ENCODE results near the gene NDUFAF8.

The NDUFAF8 gene

DNA sequence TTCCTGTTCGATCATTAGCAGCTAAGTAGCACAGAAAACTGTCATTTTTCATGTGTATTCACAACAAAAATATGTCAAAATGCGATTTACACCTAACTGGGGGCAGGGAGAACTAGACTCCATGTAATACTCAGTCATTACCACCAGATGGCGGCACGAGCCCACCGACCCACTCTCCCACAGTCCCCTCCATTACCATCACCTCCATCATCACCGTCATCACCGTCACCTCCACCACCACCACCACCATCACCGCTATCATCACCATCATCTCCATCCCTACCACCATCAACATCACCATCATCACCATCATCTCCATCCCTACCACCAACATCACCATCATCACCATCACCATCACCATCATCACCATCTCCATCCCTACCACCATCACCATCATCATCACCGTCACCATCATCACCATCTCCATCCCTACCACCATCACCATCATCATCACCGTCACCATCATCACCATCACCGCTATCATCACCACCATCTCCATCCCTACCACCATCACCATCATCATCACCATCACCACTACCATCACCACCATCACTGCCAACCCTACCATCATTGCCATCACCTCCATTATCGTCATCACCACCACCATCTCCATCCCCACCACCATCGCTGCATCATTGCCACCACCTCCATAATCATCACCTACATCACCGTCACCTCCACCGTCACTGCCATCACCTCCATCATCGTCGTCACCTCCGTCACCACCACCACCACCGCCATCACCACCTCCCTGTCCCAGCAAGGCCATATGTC lies 14.4 kb downstream of the NDUFAF8 start:
- no peak for DNase-seq

DNA sequence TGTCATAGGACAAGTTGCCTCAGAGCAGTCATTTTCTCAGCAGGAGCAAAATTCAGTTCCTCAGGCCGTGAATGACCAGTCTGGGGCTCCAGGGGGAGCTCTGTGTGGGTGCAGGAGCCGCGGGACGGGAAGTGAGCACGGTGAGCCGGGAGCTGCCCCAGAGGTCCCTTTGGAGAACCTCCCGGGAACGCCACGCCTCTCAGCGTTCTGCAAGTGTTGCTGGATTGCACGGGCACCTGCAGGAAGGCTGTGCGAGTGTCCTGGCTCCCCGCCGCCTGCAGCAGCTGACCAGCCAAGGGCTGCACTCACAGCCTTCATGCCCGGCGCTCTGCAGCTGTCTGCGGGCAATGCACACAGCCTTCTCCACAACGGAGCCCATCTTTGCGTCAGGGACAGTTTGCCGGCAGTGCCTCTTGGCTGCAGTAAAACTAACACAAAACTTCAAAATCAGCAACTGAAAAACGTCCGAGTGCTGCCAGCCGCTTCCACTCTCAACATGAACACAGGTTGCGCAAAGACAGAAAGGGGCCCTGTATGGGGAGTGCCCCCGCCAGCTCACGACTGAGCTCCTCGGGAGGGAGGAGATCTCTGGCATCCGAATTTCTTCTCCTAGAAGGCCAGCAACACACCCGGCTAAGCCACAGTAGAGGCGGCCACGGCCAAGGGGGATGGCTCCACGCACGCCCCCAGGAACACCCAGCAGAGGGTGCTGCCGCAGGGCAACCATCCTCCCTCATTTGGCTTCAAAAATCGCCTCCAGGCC lies 16.0 kb downstream of the NDUFAF8 start:
- peak; percentile 19 for DNase-seq

DNA sequence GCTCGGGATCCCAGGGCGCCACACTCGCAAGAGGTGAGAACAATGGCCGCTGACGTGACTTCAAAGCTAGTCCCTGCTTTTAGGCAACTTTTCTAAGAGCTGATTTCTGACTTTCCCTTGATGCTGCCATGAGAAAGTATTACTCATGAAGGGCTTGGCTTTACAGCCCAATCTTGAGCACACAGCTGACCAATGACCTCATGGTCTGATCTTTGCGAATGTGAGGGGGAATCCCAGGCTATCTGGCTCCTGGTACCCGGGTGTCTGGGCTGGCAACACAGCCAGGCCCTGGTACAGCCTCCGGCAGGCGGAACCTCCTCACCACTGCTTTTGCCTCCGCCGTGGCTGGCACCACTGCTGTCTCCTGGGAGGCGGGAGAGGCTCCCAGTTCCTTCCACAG lies 17.5 kb downstream of the NDUFAF8 start:
- DNase-seq: no peak

DNA sequence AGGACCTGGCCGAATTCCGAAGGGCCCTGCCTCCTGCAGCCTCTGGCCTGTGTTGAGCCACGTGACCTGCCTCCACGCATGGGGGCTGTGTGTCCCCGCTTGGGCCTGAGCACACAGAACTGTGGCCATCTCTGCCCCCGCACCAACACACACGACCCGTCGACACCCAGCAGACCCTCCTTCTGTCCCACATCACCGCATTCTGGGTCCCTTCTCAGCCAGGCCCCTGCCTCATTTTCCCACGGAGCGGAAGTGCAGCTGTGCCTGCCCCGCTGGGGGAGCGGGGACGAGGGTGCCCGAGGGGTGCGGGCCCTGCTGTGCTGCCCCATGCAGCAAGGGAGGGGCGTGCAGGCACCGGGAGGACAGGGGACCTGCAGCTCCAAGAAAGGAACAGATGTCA lies 18.4 kb downstream of the NDUFAF8 start:
- no peak for DNase-seq

DNA sequence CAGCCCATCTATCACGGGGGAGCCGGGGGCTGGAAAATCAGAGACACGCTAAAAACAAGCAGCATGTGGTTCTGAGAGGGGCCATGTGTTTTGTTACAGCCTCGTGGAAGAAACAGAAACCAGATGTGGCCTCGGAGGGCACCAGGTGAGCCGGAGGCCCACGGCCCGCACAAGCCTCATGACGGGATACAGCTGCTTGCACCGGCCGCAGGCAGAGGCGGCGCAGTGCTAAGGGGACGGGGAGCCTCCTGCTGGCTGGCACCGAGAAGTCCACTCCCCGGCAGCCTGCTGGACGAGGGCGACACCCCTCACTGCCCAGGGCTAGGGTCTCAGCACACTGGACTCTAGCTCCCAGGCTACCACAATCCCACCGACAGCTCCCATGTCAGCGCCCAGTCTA lies 19.2 kb downstream of the NDUFAF8 start:
- no peak for DNase-seq

DNA sequence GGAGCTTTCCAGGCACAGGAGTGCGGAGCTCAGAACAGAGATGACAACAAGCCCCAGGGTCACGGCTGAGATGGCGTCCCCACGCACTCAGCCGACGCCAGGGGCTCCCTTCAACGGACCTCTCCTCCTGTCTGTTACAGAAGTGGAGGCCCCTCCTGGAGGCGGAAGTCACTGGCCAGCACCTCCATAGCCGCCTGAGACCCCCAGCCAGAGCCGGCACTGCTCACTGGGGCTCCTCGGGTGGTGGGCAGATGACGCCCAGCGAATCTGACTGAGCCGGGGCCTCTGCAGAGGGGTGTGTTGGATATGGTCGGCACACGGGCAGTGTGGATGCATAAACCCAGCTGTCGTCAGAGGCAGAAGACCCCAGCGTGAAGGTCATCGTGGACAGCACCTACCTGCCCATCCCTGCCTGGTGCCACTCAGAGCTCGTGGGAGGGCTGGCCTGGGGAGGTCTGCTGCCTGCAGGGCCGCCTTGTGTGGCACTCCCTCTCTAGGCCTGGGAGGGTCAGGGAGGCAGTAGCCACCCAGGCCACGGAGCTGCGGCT lies 20.0 kb downstream of the NDUFAF8 start:
- DNase-seq: no peak

DNA sequence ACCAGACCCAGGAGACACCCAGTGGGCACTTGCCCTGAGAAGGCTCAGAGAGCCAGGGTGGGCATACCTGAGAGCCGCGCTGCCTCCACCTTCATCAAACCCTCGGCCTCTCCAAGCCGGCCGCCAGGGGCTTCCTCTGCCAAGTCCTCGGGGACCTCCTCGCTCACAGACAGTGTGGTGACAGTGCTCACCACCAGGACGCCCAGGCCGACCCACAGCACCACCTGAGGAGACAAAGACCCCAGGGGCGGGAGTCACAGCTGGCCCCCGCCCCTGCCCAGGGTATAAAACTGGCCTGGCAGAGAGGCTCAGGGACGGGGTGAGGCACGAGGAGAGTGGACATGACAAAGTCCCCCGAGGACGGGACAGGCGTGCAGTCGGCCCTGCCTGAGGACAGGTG lies 21.1 kb downstream of the NDUFAF8 start:
- no peak for DNase-seq

DNA sequence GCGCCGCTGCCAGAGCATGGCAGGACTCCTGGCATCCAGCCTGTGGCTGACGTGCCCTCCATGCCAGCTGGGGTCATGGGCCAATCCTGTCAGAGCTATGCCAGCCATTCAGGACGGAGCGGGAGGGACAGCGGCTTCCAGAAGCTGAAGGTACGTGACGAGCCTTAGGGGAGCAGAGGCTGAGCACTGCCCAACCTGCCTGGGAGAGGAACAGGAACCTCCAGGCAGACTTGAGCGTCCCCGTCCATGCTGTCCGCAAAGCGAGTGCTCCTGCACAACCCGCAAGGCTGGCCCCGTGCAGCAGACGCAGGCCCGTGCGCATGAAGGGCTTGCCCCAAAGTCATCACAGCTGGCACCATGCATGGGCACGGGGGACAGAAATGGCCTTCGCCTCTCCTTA lies 21.5 kb downstream of the NDUFAF8 start:
- DNase-seq: no peak

DNA sequence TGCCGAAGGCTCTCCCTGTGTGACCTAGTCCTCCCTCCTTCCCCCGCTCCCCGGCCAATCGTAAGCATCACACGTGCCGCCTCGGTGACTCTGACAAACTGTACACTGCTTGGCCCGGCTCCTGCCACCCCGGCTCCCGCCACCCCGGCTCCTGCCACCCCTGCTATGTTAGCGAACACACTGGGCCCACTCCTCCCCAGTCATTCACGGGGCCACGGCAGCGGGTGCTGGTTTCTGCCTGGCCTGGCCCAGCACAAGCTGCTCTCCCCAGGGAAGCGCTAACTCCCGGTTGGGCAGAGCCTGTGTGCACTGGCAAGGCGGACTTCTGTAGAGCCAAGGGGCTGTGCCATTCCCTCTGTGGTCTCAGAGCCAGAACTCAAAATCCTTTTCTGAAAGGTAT lies 22.0 kb downstream of the NDUFAF8 start:
- DNase-seq: no peak

DNA sequence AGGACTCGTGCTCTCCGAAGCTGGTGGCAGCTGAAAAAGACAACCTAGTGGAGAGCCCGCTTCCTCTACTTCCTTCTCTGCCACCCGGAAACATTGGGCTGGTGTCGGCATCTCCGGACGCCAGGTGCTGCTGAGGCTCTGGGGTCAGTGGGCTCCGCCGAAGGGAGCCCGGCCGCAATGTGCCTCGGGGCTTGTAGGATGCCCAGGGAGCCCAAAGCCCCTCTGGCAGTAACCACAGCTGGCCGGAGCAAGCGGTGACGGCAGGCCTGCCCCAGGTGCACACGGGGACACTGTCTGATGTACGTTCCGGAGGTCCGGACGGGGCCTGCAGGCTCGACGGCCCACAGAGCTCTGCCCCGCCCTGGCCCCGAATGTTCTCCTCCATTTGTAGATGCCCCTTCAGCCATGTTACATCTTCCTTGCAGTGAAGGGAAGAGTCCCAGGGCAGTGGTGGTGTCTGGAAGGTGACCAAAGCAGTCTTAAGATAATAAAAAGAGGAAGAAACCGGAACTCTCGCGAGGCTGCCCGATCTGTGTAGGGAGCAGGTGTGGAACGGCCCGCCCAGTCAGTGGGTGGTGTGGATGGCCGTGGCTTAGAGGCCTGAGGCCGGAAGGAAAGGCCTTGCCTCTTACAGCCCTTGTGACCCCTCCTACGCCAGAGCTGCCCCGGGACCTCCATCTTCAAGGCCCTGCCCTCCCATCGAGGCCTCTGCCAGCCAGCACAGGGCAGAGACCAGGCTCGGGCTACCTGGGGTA lies 22.6 kb downstream of the NDUFAF8 start:
- DNase-seq: no peak

DNA sequence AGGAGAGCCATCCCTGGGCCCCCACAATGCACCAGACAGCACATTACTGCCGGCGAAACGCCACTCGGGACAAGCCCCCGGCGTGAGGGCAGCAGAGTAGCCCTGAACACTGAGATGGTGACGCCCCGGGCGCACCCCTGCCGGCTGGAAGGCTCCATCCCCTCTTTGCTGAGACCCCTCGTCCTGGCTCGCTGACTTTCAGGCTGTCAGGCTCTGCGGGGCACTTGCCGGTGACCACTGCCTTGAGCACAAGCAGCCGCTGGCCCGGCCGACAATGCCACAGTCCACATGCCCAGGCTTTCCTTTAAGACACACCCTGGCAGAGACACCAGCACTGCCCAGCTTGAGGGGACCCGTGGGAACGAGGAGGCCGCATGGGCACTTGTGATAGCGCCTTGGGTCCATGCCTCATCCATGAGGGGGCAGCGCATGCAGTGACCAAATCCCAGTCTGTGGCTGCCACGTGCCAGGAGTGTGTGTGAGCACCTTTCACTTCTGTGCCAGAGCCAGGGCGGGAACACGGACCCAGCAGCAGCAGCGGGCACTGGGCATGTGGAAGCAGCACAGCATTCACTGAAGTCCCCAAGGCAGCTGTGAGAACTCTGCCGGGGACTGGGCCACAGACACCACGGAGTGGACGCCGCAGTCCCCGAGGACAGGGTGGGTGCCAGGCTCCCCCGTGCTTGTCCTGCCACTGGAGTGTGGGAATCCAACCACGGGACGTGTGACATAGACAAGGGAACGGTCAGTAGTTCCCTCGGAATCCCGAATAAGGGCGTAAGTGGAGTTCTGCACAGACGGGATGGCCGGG lies 24.5 kb downstream of the NDUFAF8 start:
- DNase-seq: no peak

DNA sequence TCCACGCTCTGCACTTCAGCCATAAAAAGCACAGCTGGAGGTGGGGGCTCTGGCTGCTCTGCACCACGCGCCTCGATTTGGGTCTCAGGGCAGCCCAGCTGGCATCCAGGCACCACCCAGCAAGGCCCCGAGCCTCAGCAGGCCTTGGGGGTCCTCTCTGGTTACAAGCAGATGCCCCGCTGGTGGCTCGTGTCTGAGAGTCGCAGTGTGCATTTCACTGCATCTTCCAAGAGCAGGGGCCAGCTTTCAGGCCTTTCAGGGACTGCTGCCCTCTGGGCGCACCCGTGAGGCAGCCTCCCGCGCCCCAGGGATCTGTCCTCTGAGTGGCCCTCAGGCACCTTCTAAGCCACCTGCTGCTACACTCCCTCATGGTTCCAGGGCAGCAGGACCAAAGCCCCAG lies 25.5 kb downstream of the NDUFAF8 start:
- DNase-seq: no peak

DNA sequence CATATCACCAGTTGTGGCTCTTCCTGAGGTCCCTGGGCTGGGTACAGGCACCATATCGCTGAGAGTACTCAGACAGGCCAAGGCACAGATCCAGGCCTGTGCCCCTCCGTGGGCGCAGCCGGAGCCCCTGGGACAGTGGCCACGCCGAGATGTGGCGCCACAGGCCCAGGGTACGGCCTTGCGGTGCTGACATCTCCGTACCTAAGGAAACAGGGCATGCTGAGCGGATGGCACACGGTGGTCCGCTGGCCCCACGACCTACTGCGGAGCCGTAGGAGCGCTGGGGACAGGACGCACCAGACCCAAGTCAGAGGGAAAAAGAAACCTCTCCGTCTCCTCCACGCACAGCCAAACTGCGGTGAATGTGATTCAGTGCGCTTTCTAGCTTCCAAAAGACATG lies 26.5 kb downstream of the NDUFAF8 start:
- no peak for DNase-seq

DNA sequence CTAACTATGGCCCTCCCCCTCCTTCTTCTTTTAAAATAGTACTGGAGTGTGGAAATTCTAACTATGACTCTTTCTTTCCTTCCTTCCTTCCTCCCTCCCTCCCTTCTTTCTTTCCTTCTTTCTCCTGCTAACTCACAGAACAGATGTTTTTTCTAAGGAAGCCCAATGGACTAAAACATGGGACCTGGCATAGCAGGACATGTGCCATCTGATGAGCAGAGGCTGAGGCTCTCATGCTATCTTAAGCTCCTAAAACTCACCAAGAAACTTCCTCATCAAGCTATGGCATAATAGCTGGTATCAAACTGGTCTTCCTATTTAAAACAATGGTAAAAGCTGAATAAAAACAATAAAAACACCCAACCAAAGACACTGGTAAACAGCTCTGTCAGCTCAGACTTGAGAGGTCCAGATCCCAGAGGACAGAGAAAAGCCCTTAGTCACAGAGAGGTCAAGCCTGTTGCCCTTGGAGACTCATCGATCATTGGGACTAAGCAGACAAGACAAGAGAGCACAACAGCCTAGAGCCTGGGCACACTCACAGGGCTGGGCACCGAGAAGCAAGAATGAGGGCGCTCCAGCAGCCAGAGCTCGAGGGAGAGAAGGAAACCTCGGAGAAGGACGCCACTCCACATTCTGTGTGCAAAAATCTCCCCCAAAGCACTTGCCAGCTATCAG lies 28.4 kb downstream of the NDUFAF8 start:
- no peak for DNase-seq

DNA sequence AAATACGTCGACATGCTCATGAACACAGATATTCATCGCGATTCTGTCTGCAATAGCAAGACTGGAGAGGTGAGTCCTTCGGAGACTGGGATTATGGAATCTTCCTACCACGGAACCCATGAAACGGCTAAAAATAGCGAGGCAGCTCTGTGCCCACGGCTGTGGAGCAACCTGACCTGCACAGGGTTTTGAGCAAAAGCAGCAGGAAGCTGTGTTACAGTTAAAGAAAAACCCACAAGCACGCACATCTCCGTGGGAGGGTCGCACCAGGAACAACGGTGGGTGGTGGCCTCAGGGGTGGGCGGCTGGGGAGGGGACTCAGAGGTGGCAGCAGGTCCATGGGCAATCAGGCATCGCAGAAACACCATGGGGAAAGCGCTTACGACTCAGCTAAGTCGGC lies 31.2 kb downstream of the NDUFAF8 start:
- no peak for DNase-seq

DNA sequence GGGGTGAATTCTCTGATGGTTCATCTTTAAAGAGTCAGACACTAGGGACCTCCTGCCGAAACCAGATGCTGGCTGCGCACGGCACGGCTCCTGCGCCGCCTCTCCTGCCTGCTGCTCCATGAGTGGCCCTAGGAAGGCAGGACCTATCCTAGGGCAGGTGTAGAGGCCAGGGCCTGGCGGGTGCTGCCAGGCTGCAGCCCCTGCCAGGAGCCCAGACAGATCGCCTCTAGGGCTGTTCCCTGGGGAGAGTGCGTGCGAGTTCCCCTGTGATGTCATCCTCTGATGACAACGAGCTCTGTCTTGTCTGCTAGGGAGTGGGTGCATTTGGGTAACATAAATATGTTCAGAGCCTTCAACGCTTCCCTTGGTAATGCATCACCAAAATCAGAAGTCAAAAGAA lies 32.1 kb downstream of the NDUFAF8 start:
- no peak for DNase-seq

DNA sequence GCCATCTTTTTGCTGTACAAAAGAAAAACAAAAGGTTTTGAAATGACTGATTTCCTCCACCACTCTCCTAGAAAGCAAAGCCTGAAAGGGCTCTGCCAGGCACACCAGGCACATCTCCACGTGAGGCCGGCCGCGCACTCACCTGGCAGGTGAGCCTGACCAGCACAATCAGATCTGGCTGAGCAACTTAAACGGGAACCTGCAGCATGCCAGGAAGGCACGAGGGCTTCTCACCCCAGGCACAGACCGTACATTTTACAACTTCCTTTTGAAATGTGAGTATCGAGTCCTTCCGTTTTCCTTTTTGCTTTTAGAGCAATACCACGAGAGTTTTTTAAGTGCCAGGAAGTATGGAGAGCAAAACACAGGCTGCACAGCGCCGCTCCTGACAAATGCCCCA lies 33.5 kb downstream of the NDUFAF8 start:
- no peak for DNase-seq

DNA sequence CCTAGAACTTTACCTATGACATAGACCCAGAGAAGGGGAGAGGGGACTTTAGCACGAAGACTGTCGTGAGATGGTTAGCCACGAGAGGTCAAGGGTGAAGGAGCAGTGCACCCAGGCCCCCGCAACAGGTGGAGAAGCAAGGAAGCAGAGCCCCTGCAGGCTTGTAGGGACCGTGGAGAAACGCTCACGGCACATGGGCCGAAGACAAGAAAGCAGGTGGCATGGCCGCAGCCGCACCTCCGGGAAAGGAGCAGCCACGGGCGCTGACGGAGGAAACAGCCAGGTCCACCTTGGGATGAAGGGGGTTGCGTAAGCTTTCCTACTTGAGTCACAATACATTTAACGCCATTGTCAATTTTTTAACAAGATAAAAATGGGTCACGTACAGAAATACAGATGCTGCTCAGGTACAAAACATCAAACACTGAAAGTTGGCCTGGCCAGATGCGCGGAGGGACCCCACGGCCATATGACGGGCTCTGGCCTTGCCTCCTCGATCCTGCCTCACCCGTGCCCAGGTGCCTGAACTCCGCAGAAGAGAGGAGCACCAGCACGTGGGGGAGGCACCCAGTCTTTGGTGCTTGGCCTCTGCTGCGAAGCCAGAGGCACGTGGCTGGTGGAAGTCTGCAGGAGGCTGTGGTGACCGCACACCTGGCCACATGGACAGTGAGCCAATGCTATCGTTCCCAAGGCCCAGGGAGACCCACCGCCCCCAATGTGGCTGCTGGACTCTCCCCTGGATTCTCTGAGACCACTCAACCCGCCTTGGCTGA lies 34.8 kb downstream of the NDUFAF8 start:
- DNase-seq: no peak

DNA sequence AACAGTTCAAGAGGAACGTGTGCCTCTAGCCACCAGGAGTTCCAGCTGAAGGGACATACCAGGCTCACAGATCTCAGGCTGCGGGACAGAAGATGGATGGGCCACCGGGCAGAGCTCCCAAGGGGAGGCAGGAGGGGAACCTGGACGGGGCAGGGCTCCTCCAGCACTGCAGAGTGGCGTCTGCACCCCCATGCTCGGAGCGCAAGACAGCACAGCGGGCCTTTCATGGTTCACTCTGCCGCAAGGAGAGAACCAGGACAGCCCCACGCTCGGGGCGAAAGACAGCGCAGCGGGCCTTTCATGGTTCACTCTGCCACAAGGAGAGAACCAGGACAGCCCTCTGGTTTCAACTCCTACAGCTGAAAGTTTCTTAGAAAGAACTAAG lies 35.3 kb downstream of the NDUFAF8 start:
- DNase-seq: no peak

DNA sequence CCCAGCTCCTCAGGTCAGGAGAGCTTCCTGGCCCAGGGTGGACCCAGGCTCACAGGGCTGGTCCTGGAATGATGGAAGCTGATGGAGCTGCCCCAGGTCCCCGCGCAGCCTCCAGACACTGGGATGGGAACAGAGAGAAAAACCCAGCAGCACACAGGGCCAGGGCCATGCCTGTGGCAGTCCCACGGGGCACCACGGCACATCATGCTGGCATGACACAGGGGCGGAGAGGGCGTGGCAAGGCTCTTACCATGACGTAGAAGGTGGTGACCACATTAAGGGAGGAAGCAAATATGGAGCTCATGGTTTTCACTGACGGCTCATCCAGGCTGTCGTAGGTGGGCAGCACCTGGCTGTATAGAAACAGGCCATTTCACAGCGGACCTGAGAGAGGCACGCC lies 37.7 kb downstream of the NDUFAF8 start:
- no peak for DNase-seq

DNA sequence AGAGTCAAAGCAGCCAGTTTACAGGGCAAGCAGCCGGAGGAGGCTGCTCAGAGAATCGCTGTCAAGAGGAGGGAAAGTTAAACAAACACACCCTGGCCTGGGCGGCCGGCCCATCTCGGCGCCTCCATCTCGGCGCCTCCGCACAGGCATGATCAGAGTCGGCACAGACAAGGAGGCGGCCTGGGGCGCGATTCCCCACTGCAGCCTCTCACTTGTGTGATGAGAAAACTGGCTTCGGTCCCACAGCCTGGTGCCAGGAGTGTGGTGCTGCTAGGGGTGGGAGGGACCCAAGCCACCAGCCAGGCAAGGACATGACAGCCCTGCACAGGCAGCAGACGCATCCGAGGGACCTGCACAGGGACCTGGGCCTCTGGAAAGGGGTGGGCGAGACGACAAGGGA lies 38.3 kb downstream of the NDUFAF8 start:
- DNase-seq: no peak

Measured in DMS 273 treated with DMSO at 0.1 percent for 48 hours (cell line).